DOHH2 (cell line): ENCODE data around the gene APBA2.

ENCODE experiments used
- H3F3A ChIP-seq: fragments of 200-600 bp; sonication (generic), shearing (Covaris generic); 2 replicates; pipeline ENCODE4 v1.6.0; 2016; ENCODE audit warnings: antibody characterized with exemption, mild to moderate bottlenecking; ENCODE audit not compliant: control insufficient read depth, insufficient read depth
- H3K27ac ChIP-seq: fragments of 200-600 bp; sonication (generic); 2 replicates; pipeline ENCODE4 v1.5.1; 2014; ENCODE audit warnings: low read depth, mild to moderate bottlenecking, low read length, moderate library complexity
- H3K27me3 ChIP-seq: fragments of 200-600 bp; sonication (generic); 2 replicates; pipeline ENCODE4 v1.6.1; 2014; ENCODE audit warnings: mild to moderate bottlenecking, low read length, mixed read lengths; ENCODE audit not compliant: control insufficient read depth
- H3K36me3 ChIP-seq: fragments of 200-600 bp; sonication (generic); 2 replicates; pipeline ENCODE4 v1.6.1; 2014; ENCODE audit warnings: mild to moderate bottlenecking, low read length, moderate library complexity, mixed read lengths; ENCODE audit not compliant: control insufficient read depth
- H3K4me1 ChIP-seq: fragments of 200-600 bp; sonication (generic); 2 replicates; pipeline ENCODE4 v1.6.1; 2014; ENCODE audit warnings: mild to moderate bottlenecking, low read length, mixed read lengths; ENCODE audit not compliant: control insufficient read depth
- H3K4me2 ChIP-seq: fragments of 200-600 bp; sonication (generic); 2 replicates; pipeline ENCODE4 v1.6.0; 2014; ENCODE audit warnings: mild to moderate bottlenecking, low read length, moderate library complexity
- H3K4me3 ChIP-seq: fragments of 200-600 bp; sonication (generic); 2 replicates; pipeline ENCODE4 v1.5.1; 2014; ENCODE audit warnings: mild to moderate bottlenecking, low read length, mixed read lengths
- H3K79me2 ChIP-seq: fragments of 200-600 bp; sonication (generic); 2 replicates; pipeline ENCODE4 v1.6.1; 2014; ENCODE audit warnings: mild to moderate bottlenecking, low read length, mixed read lengths; ENCODE audit not compliant: control insufficient read depth
- H3K9me2 ChIP-seq: fragments of 200-600 bp; sonication (generic); replicated peaks from 2 replicates; pipeline ENCODE4 v1.6.1; 2014; ENCODE audit warnings: mild to moderate bottlenecking, low read length, mixed read lengths; ENCODE audit not compliant: control insufficient read depth
- H3K9me3 ChIP-seq: fragments of 200-600 bp; sonication (generic); 2 replicates; pipeline ENCODE4 v1.6.1; 2014; ENCODE audit warnings: antibody characterized with exemption, low read length, mixed read lengths; ENCODE audit not compliant: control insufficient read depth, insufficient read depth
- H4K20me1 ChIP-seq: fragments of 200-600 bp; sonication (generic); 2 replicates; pipeline ENCODE4 v1.6.0; 2014; ENCODE audit warnings: low read depth, mild to moderate bottlenecking, antibody characterized with exemption, low read length, moderate library complexity; ENCODE audit not compliant: control insufficient read depth, insufficient read depth
- CTCF ChIP-seq: fragments of 200-600 bp; sonication (generic); IDR thresholded peaks from one replicate; pipeline ENCODE4 v1.5.1; 2014; ENCODE audit warnings: antibody characterized with exemption, mild to moderate bottlenecking, low read depth, low read length; ENCODE audit not compliant: poor library complexity, severe bottlenecking
- EZH2phosphoT487 ChIP-seq: fragments of 200-600 bp; sonication (generic); IDR thresholded peaks from 2 replicates; pipeline ENCODE4 v1.6.1; 2017; ENCODE audit warnings: borderline replicate concordance, mild to moderate bottlenecking, antibody characterized with exemption, low read length, moderate library complexity, mixed read lengths

APBA2 gene

GRCh38 chr15:28894631-28895030, 8.9 kb downstream of the APBA2 start:
- H3K4me1 ChIP-seq: no peaks in the 10 kb centered on the region
- no peak overlapping the region for H3K4me2 ChIP-seq
- TF ChIP-seq CTCF (no peak), EZH2phosphoT487 (no peak)
- H3K27me3 ChIP-seq: no peaks in the 10 kb centered on the region
- H4K20me1 ChIP-seq: no peaks in the 10 kb centered on the region
- no peaks in the 10 kb centered on the region for H3F3A ChIP-seq
- H3K27ac ChIP-seq: no peak overlapping the region
- H3K9me3 ChIP-seq: no peaks in the 10 kb centered on the region
- no peaks in the 10 kb centered on the region for H3K36me3 ChIP-seq
- H3K9me2 ChIP-seq: no peaks in the 10 kb centered on the region
- no peaks in the 10 kb centered on the region for H3K79me2 ChIP-seq
- H3K4me3 ChIP-seq: no peak overlapping the region

DNA sequence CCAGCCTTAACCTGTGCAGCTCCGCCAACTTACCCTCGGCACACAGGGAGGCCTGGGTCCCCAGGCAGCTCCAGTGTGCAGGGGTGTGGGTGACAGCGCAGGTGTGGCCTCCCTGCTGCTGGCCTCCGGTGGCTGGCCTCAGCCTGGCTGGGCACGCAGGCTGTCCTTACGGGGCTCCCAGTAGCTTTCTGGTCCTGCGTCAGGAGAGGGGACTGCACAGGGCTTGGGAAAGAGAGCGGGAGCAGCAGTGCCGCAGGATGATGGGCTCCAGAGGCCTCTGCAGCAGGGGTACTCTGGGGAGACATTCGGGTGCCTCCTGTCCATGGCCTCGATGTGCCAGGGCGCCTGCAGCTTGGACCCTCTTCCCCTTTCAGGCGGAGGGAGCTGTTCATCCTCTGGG, 9.4 kb downstream of the APBA2 start:
- no peak overlapping the region for H3K4me3 ChIP-seq
- TF ChIP-seq CTCF: no peak
- TF ChIP-seq EZH2phosphoT487: no peak
- no peaks in the 10 kb centered on the region for H3K9me2 ChIP-seq
- H3K9me3 ChIP-seq: no peaks in the 10 kb centered on the region
- H3K27ac ChIP-seq: no peak overlapping the region
- no peaks in the 10 kb centered on the region for H3K27me3 ChIP-seq
- no peak overlapping the region for H3K4me2 ChIP-seq
- H3K4me1 ChIP-seq: no peaks in the 10 kb centered on the region
- H4K20me1 ChIP-seq: no peaks in the 10 kb centered on the region
- H3K79me2 ChIP-seq: no peaks in the 10 kb centered on the region
- no peaks in the 10 kb centered on the region for H3K36me3 ChIP-seq
- H3F3A ChIP-seq: no peaks in the 10 kb centered on the region

DNA sequence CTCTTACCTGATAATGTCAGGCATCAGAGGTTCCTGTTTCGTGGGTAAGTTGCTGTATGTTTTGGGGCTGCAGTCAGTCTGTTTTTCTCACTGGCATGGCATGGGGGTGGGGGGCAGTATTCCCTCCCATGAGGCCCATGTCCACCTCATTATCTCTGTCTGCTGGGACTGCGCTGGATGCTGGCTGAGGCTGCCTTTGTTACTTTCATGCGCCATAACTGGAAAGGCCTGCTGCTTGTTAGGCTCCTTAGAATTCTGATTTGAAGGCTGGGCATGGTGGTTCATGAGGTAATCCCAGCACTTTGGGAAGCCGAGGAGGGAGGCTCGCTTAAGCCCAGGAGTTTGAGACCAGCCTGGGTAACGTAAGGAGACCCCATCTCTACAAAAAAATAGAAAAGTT, 9.8 kb downstream of the APBA2 start:
- no peaks in the 10 kb centered on the region for H4K20me1 ChIP-seq

More for the DNA sequence above, 9.8 kb downstream of the APBA2 start:
- H3K79me2 ChIP-seq: no peaks in the 10 kb centered on the region
- TF ChIP-seq CTCF (no peak), EZH2phosphoT487 (no peak)
- no peak overlapping the region for H3K4me3 ChIP-seq
- H3K27me3 ChIP-seq: no peaks in the 10 kb centered on the region
- no peak overlapping the region for H3K4me2 ChIP-seq
- no peaks in the 10 kb centered on the region for H3K4me1 ChIP-seq
- H3K27ac ChIP-seq: no peak overlapping the region
- H3K9me2 ChIP-seq: no peaks in the 10 kb centered on the region
- H3F3A ChIP-seq: no peaks in the 10 kb centered on the region
- H3K9me3 ChIP-seq: no peaks in the 10 kb centered on the region
- H3K36me3 ChIP-seq: no peaks in the 10 kb centered on the region
